ENCODE results near the gene DDX19B.
"Not testable (repeated sequence)": the region's sequence is repeated elsewhere in the genome, so short reads cannot be mapped to it uniquely, and the experiment has no call there.

The DDX19B gene

DNA sequence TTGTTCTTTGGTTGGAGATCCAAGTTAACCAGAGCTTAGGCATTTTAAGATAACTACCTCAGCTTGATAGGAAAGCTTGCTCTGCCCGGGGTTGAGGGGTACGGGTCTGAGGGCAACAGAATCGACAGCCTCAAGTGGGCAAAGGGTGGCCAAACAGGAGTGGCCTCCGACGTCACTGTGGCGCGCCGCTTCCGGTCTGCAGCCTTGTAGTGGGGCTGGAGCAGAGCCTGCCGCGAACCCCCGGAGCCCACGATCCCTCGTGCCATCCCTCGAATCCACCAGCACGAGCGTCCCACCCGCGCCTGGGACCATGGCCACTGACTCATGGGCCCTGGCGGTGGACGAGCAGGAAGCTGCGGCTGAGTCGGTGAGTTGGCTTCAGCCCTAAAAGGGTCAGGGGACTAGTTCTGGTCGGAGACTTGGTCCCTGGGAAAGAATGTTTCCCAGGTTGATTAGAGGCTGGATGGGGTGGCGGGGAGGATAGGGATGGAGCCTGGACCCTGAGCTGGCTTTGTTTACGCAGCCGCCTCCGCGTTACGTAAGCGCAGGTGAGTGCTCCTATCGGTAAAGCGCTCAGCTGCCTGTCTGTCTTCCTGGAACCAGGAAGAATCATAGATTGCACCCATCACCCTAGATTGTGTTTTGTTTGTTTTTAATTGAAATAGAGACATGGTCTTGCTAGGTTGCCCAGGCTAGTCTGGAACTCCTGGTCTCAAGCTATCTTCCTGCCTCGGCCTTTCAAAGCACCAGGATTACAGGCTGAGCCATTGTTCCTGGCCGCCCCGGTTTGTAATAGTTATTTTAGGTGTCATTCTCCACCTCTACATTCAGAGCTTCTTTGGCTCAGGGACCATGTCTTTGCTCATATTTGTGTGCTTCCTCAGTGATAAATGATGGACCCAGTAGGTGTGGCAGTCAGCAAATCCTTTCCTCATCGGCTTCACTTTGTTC, at the start of gene DDX19B:
Gene DDX19B, plus strand, starts transcription at position 199 of the 951 bp plus-strand sequence. Its CDS starts 112 bp downstream, at position 311.
- DNase-seq = peak; percentile 13 to 91 (median 68)

DNA sequence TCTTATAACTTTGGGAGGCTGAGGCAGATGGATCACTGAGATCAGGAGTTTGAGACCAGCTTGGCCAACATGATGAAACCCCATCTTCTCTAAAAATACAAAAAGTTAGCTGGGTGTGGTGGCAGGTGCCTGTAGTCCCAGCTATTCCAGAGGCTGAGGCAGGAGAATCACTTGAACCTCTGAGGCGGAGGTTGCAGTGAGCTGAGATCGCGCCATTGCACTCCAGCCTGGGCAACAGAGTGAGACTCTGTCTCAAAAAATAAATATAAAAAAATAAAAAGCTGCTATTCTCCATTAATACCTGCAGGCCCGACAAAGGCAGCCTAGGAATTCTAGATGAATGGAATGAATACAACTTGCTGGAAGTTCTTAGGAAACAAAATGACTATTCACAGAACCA, 49.3 kb upstream of the DDX19B start:
- not testable (repeated sequence) for DNase-seq

DNA sequence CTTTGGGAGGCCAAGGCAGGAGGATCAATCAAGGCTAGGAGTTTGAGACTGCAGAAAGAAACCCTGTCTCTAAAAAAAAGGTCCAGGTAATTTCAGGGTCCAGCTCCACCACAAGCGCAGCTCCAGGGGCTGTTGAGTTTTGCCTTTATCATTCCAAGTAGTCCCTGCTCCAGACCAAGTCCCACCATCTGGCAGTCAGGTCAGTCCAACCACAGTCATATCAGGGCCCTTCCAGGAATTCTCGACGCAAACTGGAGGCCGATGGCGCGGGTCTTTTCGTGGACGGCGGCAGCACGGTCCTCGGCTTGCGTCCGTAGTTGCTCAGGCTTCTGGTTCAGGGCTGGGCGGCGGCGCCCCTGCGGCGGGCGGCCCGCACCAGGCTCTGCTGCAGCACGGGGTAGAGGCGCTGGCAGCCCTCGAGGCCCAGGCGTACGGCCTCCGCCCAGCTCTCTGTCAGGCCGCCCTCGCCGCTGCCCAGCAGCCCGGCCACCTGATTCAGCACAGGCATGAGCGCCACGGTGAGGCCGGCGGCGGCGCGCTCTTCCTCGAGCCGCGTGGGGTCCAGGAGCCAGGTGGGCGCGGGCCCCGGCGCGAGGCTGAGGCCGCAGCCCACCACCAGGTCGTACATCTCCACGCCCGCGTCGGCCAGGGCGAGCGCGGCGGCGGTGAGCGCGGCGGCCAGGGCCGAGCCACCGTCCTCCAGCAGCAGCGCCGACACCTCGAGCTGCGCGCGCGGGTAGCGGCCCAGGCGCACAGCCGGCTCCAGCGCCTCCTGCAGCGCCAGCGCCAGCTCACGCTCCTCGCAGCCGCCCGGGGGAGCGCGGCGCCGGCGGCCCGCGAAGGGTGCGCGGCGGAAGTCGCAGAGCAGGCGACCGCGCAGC, 48.0 kb upstream of the DDX19B start:
- peak in 14 of 51 donors; percentile 9 to 58 (median 22) for DNase-seq

DNA sequence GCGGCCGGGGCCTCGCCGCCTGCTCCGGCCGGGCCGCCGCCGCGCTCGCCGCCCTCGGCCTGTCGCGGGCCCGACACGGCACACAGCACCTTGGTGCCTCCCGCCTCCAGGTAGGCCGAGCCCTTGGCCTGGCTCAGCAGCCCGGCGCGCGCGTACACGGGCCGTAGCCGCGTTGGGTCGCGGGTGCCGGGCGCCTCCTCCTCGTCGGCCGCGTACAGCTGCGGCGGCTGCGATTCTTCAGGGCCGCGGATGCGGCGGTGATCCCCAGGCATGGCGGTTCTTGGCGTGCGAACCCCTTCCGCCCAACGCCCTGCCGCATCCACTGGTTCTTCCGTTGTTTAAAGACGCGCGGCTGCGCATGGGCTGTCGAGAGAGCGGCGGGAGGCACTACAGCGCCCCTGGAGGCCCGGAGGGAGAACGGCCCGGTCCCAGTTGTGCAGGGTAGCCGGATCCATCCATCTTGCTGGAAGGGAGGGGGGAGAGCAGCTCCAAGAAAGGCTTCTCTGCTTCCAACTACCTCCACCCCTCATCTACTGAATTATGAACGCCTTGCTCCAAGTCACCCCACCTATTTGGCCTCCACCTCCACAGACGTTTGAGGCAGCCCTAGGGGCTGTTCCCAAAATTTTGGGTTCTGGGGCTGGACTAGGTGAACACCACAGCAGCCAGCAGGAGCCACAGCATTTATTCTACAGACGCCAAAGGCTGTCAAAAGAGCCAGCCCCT, 47.2 kb upstream of the DDX19B start, which contains the start of gene EXOSC6:
Gene EXOSC6, minus strand, starts transcription at position 312 of the 726 bp plus-strand sequence. Its CDS starts 40 bp downstream, at position 272.
- peak; percentile 48 to 94 (median 82) for DNase-seq

DNA sequence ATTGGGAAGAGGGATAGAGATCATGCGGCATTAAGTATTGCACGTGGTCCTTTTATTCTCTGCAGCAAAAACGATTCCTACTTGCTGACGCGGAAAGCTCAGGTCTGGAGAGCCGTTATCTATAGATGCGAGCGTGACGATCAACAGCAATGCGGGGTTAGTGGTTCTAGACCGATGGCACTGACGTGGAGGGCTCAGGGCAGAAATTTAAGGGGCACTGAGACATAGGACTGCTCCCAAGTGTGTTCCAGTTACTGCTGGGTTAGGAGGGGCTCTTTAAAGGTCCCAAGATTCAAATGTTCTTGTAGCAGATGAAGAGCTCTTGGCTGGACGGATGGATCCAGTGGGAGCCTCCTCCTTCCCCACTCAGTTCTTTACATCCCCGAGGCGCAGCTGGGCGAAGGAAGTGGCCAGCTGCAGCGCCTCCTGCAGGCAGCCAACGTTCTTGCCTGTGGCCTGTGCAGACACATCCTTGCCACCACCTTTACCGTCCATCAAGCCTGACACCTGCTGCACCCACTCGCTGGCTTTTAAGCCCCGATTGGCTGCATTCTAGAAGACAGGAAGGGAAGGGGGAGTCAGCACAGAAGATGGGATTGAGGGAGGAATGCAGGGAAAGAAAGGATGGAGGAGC, 46.5 kb upstream of the DDX19B start:
- DNase-seq = peak in 1 of 51 donors; percentile 4

DNA sequence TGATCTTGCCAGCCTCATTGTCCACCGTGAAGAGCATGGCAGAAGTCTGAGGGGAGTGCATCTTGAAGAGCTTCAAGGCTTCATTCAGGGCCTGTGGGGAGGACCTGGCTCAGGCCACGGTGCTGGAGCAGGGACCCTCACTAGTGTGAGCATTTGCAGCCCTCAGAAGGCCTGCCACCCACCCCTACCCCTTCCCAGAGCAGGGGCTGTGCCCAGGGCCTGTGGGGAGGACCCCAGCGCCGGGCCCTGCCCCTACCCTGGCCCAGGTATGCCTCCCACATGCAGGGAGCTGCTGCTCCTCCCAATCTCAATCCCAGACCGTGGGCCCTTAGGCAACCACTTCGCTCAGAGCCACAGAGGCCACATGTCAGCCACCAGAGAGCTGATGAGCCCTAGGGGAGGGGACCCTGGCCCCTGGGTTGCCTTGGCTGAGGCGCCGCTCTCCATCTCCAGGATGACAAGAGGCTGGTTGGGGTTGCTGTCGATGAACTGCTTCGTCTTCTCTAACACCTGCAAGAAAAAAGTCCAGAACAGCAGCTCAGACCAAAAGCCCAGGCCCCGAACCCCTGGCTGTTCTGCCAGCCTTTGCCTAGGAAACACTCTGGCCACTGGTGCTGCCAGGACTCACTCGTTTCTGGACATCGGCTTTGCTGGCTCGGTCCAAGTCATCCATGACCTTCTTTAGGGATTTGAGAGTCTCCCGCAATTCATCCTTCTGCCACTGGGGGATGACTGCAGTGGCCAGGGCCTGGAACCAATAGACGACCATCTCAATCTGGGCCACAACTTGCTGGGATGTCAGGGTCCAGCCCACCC, 45.5 kb upstream of the DDX19B start:
- DNase-seq = peak in 1 of 51 donors; percentile 11

DNA sequence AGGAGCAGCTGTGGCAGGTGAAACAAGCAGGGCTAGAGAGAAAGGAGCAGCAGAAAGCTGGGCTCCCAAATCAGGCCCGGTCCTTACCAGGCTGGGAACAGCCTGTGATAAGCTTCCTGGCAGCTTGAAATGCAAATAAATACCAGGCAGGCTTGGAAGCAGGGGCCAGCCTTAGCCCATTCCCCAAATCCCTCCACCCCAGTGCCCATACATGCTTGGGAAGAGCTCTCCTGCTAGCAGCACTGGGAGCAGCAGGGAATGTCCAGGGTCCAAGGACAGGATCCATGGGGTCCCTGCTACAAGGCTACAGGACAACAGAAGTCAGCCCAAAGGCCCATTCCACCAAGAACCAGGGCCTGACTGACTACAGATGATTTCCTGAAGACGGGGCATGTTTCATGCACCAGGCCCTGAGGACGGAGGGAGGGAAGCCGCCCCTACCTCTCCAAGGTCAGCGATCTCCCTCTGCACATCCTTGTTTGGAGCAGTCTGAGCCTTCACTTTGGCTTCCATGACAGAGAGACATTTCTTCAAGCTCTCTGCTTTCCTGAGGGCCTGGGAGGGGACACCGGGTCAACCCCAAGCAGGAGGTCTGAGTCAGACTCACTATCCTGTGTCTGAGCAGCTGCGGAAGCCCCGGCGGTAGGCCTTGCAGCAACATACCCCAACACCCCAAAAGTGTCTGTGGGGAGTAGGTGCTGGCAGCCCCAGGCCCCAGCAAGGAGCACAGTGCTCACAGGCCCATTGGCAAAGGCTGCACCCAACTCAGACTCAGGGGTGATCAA, 44.6 kb upstream of the DDX19B start:
- no peak for DNase-seq

DNA sequence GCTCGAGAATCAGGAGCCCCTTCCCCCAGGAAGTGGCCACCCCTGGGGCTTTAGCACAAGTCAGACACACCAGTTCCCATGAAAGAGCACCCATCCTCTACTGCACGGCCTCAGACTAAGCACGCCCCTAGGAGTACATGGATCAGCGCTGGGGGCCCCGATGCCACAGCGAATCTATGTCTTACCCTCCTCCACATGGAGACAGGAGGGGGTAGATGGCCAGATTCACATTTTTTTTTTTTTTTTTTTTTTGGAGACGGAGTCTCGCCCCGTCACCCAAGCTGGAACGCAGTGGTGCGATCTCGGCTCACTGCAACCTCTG, 44.1 kb upstream of the DDX19B start:
- no peak for DNase-seq

DNA sequence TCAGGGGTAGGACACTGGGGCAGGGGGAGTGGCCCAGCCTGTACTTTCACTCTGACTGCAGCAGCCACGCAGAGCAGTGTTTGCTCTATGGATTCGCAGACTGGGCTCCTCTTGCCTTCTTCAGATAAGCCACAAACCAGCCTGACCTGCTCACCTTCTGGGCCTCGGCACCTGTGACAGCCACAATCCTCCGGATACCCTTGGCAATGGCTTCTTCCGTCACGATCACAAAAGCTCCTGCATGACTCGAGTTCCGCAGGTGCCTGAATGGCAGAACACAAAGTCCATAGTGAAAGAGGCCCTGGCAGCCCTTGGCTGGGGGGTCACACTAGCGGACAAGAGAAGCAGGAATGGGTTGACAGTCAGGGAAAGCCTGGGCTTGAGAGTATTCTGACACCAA, 43.4 kb upstream of the DDX19B start:
- no peak for DNase-seq

DNA sequence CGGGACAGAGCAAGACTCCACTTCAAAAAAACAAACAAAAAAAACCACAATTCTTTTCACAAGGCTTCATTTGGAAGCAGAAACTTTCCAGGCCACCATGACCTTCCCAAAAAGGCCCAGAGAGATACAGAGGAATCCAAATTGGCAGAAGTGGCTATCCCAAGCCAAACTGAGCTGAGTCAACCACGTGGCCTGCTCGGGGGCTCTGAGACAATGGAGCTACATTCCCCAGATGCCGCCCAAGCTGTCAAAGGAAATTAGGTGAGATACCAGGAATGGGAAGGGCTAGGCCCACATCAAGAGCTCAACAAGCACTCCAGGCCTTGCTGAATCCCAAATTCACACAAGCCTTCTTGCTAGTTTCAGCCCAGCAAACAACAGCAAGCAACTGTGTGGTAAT, 41.6 kb upstream of the DDX19B start:
- no peak for DNase-seq

DNA sequence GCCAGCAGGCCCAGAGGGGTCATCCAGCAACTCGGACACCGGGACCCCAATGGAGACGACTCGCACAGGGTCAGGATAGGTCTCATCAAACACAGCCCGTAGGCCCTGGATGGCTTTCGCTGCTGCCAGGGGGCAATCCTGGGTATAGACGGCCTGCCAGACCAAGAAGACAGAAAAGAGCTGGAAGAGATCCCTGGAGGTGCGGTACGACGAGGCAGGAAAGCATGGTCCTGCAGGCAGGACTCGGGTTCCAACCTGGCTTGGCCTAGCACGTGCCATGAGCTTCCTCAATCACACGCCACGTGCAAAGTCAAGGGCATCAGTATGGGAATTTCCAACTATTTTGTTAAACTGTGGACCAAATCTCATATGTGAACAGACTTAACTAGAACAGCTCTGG, 40.9 kb upstream of the DDX19B start:
- no peak for DNase-seq

DNA sequence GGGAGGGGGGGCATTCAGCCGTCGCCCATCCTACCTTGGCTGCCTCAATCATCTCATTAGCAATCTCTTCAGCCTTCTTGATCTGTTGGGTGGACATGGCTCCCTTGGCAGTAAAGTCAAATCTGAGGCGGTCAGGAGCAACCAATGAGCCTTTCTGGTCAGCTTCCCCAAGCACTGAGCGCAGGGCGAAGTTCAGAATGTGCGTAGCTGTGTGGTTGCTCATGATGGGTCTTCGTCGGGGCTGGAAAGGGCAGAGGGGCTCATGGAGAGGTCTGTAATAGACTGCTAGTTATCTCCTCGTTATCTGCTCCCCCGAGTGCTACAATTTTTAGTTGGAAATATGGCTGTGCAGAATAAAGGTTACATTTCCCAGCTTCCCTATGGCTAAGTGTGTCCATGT, 40.0 kb upstream of the DDX19B start:
- DNase-seq = no peak

DNA sequence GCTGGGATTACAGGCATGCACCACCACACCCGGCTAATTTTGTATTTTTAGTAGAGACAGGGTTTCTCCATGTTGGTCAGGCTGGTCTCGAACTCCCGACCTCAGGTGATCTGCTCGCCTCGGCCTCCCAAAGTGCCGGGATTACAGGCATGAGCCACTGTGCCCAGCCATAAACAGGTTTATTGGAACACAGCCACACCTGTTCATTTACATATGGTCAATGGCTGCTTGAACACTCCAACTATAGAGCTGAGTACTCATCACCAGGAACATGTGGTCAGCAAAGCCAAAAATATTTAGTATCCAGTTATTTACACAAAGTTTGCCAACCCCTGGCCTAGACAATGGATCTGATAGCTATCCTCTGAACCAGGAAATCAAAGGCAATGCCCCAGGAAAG, 39.1 kb upstream of the DDX19B start:
- DNase-seq = not testable (repeated sequence)

DNA sequence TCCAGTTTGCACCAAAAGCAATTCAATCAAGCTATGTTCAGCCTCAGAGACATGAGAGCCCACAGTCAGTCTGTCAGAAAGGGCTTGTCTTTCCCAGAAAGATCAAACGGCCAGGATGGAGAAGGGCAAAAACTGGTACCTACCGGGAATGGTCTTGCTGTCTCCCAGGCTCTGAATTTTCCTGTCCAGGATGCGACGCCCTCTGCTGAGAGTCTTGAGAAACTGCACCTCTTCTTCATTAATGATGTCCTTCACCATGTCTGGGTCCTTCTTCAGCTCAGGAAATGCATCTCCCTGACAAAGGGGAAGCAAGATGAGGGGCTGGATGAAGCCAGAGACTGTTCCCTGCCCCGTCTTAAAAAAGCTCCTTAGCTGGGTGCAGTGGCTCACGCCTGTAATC, 31.5 kb upstream of the DDX19B start:
- DNase-seq = peak in 7 of 51 donors; percentile 4 to 24 (median 11)

DNA sequence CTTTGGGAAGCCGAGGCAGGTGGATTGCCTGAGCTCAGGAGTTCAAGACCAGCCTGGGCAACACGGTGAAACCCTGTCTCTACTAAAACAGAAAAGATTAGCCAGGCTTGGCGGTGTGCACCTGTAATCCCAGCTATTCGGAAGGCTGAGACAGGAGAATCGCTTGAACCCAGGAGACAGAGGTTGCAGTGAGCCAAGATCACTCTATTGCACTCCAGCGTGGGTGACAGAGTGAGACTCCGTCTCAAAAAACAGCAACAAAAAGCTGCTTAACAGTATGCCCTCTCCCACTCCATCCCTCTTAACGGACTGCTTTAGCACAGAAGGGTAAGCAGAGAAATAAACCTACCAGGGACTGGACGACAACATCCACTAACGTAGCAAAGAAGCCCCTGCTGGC, 31.1 kb upstream of the DDX19B start:
- DNase-seq = not testable (repeated sequence)

DNA sequence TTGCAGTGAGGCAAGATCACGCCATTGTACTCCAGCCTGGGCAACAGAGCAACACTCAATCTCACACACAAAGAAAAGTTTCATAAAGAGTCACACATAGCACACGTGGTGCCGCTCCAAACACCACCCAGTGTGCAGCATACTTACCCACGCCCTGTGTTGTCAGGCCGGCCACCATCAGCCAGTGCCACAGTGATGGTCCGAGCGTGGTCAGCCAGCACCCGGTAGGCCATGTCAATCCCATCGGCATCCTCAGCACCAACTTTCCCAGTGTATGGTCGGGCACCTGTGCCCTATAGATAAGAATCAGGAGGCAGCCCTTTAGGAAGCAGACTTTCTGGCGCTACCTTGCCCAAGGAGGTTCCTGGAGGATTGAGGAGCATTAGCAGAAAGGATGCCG, 29.5 kb upstream of the DDX19B start:
- DNase-seq = no peak

DNA sequence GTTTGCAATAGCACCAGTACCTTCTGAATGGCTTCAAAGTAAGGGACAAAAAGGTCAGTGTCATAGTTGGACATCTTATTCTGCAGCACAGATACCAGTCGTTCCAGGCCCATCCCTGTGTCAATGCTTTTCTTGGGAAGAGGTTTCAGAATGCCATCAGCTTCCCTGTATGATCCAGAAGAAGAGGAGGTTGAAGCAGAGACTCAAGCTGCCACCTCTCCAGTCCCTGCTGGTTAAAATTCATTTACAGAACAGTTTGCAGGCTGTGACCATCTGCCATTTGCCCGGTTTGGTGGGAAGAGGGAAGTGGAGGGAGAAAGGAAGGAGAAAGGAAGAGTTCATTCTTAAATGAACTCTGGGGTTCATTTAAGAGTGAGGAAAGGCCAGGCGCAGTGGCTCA, 28.8 kb upstream of the DDX19B start:
- DNase-seq = no peak

DNA sequence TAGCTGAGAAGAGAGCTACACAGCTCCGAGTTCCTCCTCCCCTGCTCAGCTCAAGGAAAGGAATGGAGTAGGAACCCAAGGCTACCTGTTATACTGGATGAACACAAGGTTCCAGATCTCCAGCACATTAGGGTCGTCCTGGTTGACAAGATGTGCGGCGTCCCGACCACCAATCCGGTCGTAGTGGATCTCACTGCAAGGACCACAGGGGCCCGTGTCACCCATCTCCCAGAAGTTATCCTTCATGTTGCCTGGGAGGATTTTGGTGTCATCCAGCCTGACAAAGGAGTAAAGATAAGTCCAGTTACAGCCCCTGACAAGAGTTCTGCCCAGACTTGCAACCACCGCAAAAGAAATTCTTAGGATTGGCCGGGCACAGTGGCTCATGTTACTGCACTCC, 27.3 kb upstream of the DDX19B start:
- no peak for DNase-seq

DNA sequence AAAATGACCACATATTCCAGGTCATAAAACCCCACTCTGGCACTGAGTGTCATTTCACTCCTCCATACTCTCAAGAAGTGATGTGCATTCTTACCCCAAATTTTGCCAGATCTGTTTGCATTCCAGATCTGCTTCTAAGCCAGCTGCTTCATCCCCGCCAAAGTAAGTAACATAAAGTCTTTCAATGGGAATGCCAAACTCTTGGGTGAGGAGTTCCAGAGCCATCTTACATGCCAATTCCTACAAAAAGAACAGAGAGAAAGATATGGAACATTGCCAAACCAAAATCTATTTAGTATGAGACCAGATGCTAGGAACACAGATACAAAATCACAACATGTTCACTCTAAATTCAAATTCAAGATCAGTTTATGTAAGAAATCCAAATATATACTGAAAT, 22.6 kb upstream of the DDX19B start:
- no peak for DNase-seq

Measured in hypothalamus (tissue), 51 donors.